Activated naive CD4-positive, alpha-beta T cell treated with anti-CD3 and anti-CD28 coated beads, Interleukin-2, amount 50 U/mL, for 72 hours (primary cell): Measurements from ENCODE around the gene SFSWAP. TPM values are rescaled to one million over a fixed set of nuclear protein-coding genes. Genes with fewer than 3 reads are reported as not detected.

Experiments used
- ATAC-seq, 2 donors: fragments of 150-1000 bp; cut with Tn5 transposase; 2 replicates each; pipeline ENCODE4 v1.10.0; 2021; ENCODE audit warnings: mild to moderate bottlenecking in 2 of 2, moderate library complexity in 2 of 2
- DNase-seq, 2 donors: peaks; one replicate each; pipeline ENCODE4 v3.0.0; 2021 to 2022; ENCODE audit warnings: low spot score in 2 of 2
- H3K27ac Mint-ChIP-seq, 2 donors: one replicate each; pipeline ENCODE4 v1.8.0; 2022; ENCODE audit warnings: mild to moderate bottlenecking in 2 of 2, mixed read lengths in 2 of 2
- H3K36me3 Mint-ChIP-seq, 2 donors: one replicate each; pipeline ENCODE4 v1.8.0; 2022; ENCODE audit warnings: mixed read lengths in 2 of 2
- H3K9me3 Mint-ChIP-seq, 2 donors: one replicate each; pipeline ENCODE4 v1.8.0; 2022; ENCODE audit warnings: mixed read lengths in 2 of 2
- total RNA-seq, 2 donors: library from RNA; stranded (reverse); gene quantifications; one replicate each; pipeline ENCODE4 v1.2.3, GENCODE V29; 2022

SFSWAP gene
- total RNA-seq, 2 donors from 2014 or later = 54.9 to 64.0 TPM

DNA sequence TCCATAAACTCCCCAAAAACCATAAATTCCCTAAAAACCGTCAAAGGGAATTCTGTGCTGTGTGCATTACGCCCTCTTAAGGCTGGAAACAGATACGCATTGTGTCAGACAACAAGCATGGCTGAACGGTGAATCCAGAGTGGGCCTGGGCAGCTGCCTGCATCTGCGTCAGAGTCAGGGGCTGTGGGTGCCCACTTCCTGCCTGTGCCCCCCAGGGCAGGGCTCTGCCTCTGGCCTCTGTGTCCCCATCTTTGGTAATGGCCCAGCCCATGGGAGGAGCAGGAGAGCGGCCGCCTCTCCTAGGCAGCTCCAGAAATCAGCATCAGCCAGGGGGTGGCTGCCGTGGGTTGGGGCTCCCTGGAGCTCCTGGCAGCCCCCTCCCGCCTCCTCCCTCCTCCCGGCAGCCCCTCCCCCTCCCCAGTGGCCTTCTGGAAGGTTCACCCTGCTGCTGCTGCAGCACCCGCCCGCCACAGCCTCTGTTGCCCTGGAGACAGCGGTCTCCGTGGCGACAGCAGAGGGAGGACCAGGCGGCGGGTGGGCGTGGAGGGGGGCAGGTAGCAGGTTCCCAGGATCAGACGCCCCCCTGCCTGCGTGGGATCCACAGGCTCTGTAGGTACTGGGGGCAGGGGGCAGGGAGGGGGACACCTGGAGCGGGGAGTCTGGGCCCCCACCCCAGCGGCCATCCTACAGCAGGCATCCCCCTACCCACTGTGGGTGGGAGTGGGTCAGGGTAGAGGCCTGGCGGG is 123.2 kb downstream of the SFSWAP start:
- Mint-ChIP-seq H3K27ac (no peak overlapping the region), H3K36me3 (no peaks in the 10 kb centered on the region)
- DNase-seq = no peak

GRCh38 chr12:131834798-131835615 is 124.1 kb downstream of the SFSWAP start:
- Mint-ChIP-seq H3K36me3 (no peaks in the 10 kb centered on the region), H3K9me3 (no peaks in the 10 kb centered on the region), H3K27ac (no peak overlapping the region)
- ATAC-seq = no peak
- no peak for DNase-seq

More for the DNA sequence above, 123.2 kb downstream of the SFSWAP start:
- no peaks in the 10 kb centered on the region for H3K9me3 Mint-ChIP-seq
- no peak for ATAC-seq

- Mint-ChIP-seq H3K36me3 (no peaks in the 10 kb centered on the region), H3K9me3 (no peaks in the 10 kb centered on the region), H3K27ac (no peak overlapping the region)
- no peak for DNase-seq
- no peak for ATAC-seq
Observed at GRCh38 chr12:131835616-131836171, 124.8 kb downstream of the SFSWAP start.

DNA sequence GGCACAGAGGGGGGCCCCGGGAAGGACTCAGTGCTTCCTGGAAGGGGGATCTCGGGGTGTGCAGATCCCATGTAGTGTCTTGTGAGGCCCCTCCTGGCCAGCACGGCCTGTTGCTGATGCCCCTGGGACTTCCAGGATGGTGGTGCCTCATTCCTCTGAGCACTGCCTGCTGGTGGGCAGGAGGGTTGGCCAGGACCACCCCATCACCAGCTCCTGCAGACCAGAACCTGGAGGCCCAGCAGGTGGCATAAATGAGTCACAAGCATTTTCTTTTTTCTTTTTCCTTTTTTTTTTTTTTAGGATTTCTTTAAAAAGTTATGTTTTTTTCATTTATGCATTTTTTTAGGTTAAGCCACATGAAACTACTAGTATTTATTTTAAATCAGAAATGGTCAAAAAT is 125.3 kb downstream of the SFSWAP start:
- Mint-ChIP-seq H3K9me3 (no peaks in the 10 kb centered on the region), H3K36me3 (no peaks in the 10 kb centered on the region), H3K27ac (no peak overlapping the region)
- DNase-seq (no peak), ATAC-seq (no peak)

- Mint-ChIP-seq H3K36me3 (no peaks in the 10 kb centered on the region), H3K27ac (no peak overlapping the region), H3K9me3 (no peaks in the 10 kb centered on the region)
- ATAC-seq (no peak), DNase-seq (no peak)
Observed at GRCh38 chr12:131836714-131837397, 126.0 kb downstream of the SFSWAP start.

DNA sequence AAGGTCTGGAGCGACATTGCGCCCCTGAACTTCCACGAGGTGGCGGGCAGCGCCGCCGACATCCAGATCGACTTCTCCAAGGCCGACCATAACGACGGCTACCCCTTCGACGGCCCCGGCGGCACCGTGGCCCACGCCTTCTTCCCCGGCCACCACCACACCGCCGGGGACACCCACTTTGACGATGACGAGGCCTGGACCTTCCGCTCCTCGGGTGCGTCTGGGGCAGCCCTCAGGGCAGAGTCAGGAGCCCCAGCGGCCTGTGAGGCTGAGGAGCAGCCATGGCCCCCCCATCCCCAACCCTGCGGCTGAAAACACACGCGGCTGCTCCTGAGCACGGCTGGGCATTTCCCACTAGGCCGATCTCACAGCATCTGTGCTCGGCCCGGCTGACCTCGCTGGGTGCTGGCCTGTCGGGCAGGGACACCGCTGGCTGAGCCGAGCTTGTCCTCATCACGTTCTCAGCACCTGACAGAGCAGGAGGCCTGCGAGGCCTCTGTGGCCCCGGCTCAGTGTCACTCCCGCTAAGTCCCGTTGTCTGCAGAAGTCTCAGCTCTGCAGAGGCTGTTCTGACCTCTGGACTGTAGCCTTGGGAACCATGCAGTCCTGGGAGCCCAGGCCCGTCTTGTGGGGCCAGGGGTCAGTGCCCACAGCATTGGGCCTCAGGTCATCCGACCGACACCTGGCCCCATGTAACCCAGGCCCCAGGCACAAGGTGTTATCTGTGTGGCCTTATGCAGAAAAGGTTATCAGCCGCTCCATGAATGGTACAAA is 129.9 kb downstream of the SFSWAP start:
- DNase-seq = no peak
- Mint-ChIP-seq H3K36me3 (no peaks in the 10 kb centered on the region), H3K9me3 (no peaks in the 10 kb centered on the region), H3K27ac (no peak overlapping the region)
- no peak for ATAC-seq

DNA sequence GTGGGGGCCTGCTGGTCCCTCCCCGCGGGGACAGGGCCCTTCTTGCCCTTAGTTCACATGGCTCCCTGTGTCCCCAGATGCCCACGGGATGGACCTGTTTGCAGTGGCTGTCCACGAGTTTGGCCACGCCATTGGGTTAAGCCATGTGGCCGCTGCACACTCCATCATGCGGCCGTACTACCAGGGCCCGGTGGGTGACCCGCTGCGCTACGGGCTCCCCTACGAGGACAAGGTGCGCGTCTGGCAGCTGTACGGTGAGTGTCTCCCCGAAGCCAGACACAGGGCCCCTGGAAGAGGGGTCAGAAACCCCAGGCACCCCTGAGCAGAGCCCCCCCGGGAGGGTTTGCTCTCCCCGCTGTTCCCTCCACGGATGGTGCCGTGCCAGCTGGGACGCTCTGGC is 130.7 kb downstream of the SFSWAP start:
- ATAC-seq = no peak
- no peak for DNase-seq
- Mint-ChIP-seq H3K9me3 (no peaks in the 10 kb centered on the region), H3K27ac (no peak overlapping the region), H3K36me3 (no peaks in the 10 kb centered on the region)

GRCh38 chr12:131842169-131842568 is 131.3 kb downstream of the SFSWAP start:
- Mint-ChIP-seq H3K36me3 (no peaks in the 10 kb centered on the region), H3K27ac (no peak overlapping the region), H3K9me3 (no peaks in the 10 kb centered on the region)
- ATAC-seq = no peak
- no peak for DNase-seq

DNA sequence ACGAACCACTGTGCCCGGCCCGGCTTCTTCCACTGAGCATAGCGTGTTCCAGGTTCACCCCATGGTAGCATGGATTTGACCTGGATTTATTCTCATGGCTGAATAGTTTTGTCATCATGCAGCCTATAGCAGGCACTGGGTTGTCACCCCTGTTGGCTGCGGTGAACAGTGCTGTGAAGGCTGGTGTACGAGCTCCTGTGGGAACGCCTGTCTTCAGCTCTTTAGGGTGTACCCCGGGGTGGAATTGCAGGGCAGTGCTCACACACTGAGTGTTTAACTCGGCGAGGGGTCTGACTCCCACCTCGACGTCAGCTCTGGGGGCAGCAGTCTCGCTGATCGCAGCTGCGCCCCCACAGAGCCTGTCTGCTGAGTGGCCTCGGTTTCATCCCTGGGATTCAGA is 132.6 kb downstream of the SFSWAP start:
- Mint-ChIP-seq H3K36me3 (no peaks in the 10 kb centered on the region), H3K9me3 (no peaks in the 10 kb centered on the region), H3K27ac (no peak overlapping the region)
- ATAC-seq (no peak), DNase-seq (no peak)

GRCh38 chr12:131844140-131844539 is 133.2 kb downstream of the SFSWAP start:
- Mint-ChIP-seq H3K9me3 (no peaks in the 10 kb centered on the region), H3K27ac (no peak overlapping the region), H3K36me3 (no peaks in the 10 kb centered on the region)
- DNase-seq (no peak), ATAC-seq (no peak)

GRCh38 chr12:131844656-131845055 is 133.8 kb downstream of the SFSWAP start:
- no peaks in the 10 kb centered on the region for H3K36me3 Mint-ChIP-seq
- ATAC-seq = no peak
- H3K9me3 Mint-ChIP-seq = no peaks in the 10 kb centered on the region
- no peak overlapping the region for H3K27ac Mint-ChIP-seq
- DNase-seq = no peak

DNA sequence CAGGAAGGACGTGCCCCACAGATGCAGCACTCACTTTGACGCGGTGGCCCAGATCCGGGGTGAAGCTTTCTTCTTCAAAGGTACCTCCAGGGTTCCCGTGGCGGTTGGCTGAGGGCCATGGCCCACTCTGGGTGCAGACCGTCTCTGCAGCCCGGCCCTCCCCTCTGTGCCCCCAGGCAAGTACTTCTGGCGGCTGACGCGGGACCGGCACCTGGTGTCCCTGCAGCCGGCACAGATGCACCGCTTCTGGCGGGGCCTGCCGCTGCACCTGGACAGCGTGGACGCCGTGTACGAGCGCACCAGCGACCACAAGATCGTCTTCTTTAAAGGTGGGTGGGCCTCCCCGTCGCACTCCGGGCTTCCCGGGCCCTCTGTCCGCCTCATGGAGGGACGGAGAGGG is 134.2 kb downstream of the SFSWAP start:
- ATAC-seq (no peak), DNase-seq (no peak)
- no peaks in the 10 kb centered on the region for H3K36me3 Mint-ChIP-seq
- no peaks in the 10 kb centered on the region for H3K9me3 Mint-ChIP-seq
- no peak overlapping the region for H3K27ac Mint-ChIP-seq

DNA sequence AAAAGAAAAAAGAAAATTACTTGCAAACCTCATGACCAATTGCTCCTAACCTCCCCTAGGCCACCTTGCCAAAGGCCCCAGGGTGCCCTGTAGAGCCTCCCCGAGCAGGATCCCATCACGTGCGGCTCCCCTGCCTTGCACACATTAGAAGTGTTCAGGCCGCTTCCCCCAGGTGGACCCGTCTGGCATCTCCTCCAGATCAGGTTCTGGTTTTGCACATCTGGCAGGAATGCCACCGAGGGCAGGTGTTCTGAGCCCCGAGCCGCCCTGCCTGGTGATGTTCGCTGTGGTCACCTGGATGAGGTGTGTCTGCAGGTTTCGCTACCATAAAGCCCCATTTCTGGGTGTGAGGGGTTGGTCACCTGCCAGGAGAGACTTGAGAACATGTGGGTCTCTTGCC is 136.6 kb downstream of the SFSWAP start:
- ATAC-seq (no peak), DNase-seq (no peak)
- Mint-ChIP-seq H3K27ac (no peak overlapping the region), H3K36me3 (no peaks in the 10 kb centered on the region), H3K9me3 (no peaks in the 10 kb centered on the region)

GRCh38 chr12:131848753-131849152 is 137.9 kb downstream of the SFSWAP start:
- no peak overlapping the region for H3K27ac Mint-ChIP-seq
- ATAC-seq = no peak
- DNase-seq = no peak
- no peaks in the 10 kb centered on the region for H3K9me3 Mint-ChIP-seq
- no peaks in the 10 kb centered on the region for H3K36me3 Mint-ChIP-seq
